AG04450 (cell line): Measurements from ENCODE around the gene FHDC1. TPM values are rescaled to one million over a fixed set of nuclear protein-coding genes. Genes with fewer than 3 reads are reported as not detected.

Source experiments
- CTCF ChIA-PET: fragments of 300-600, 350-600 bp; formaldehyde crosslinking; extraction: SDS; loops from one replicate; lab custom pipeline; 2022; ENCODE audit warnings: antibody characterized with exemption, inconsistent platforms; lab: Charles Lee
- POLR2A ChIA-PET: fragments of 350-600 bp; formaldehyde crosslinking; extraction: SDS; loops from one replicate; lab custom pipeline; 2021; ENCODE audit warnings: antibody characterized with exemption, inconsistent platforms; lab: Yijun Ruan, JAX
- DNase-seq: peaks from one replicate; pipeline ENCODE4 v3.0.0-alpha.2; 2011; ENCODE audit warnings: low read depth, low spot score
- H3K27ac ChIP-seq: one replicate; pipeline ENCODE4 v1.5.1; 2012; ENCODE audit warnings: low read depth, low read length, control low read depth
- H3K27me3 ChIP-seq: one replicate; pipeline ENCODE4 v1.6.0; 2012; ENCODE audit warnings: low read length; ENCODE audit not compliant: control insufficient read depth, insufficient read depth
- H3K4me3 ChIP-seq: 2 replicates; pipeline ENCODE4 v1.5.1; 2011; ENCODE audit warnings: mild to moderate bottlenecking, low read depth, low read length, control low read depth
- H3K9me3 ChIP-seq: 2 replicates; pipeline ENCODE4 v1.5.1; 2012; ENCODE audit warnings: low read length; ENCODE audit not compliant: control insufficient read depth, insufficient read depth
- CTCF ChIP-seq: IDR thresholded peaks from 2 replicates; pipeline ENCODE4 v1.5.1; 2011; ENCODE audit warnings: low read depth, low read length, control low read depth, inconsistent platforms
- polyA plus RNA-seq: library from polyadenylated mRNA; depleted of rRNA; stranded (reverse); fragments of >200 nt; gene quantifications from 2 replicates; pipeline ENCODE4 v1.2.3, GENCODE V29; 2011

The FHDC1 gene
- polyA plus RNA-seq, 1 experiment = 0.10 TPM

- H3K4me3 ChIP-seq = no peak overlapping the region
- CTCF ChIA-PET = interaction anchor here (1.4 kb wide), 1 partner anchor 217 kb away, joined by 4 read pairs; no protein-coding TSS in a partner anchor
- H3K27me3 ChIP-seq = no peaks in the 10 kb centered on the region
- no peak overlapping the region for H3K27ac ChIP-seq
- no peaks in the 10 kb centered on the region for H3K9me3 ChIP-seq
- POLR2A ChIA-PET = no interaction called here
- DNase-seq = no peak
- no peak for TF ChIP-seq CTCF
Observed at GRCh38 chr4:152910521-152910920, 25.6 kb upstream of the FHDC1 start.

GRCh38 chr4:152917543-152918395 lies 18.4 kb upstream of the FHDC1 start:
- POLR2A ChIA-PET = no interaction called here
- no peak for TF ChIP-seq CTCF

GRCh38 chr4:152919826-152920225 lies 16.3 kb upstream of the FHDC1 start:
- CTCF ChIA-PET = no interaction called here
- peaks cover 12% of the 10 kb centered on the region for H3K9me3 ChIP-seq
- no peak overlapping the region for H3K27ac ChIP-seq
- no peak overlapping the region for H3K4me3 ChIP-seq
- DNase-seq = no peak
- no peak for TF ChIP-seq CTCF
- POLR2A ChIA-PET = no interaction called here
- H3K27me3 ChIP-seq = no peaks in the 10 kb centered on the region

More at GRCh38 chr4:152917543-152918395, 18.4 kb upstream of the FHDC1 start:
- Histone ChIP-seq H3K27ac (no peak overlapping the region), H3K9me3 (peaks cover 12% of the 10 kb centered on the region), H3K4me3 (no peak overlapping the region), H3K27me3 (no peaks in the 10 kb centered on the region)
- CTCF ChIA-PET = interaction anchor here (0.5 to 0.9 kb wide), 2 partner anchors 8 to 15 kb away, joined by 4 read pairs; no protein-coding TSS in a partner anchor
- DNase-seq = no peak

- H3K9me3 ChIP-seq = peaks cover 12% of the 10 kb centered on the region
- TF ChIP-seq CTCF = no peak
- ChIA-PET CTCF (no interaction called here), POLR2A (no interaction called here)
- H3K4me3 ChIP-seq = no peak overlapping the region
- no peaks in the 10 kb centered on the region for H3K27me3 ChIP-seq
- no peak overlapping the region for H3K27ac ChIP-seq
- DNase-seq = no peak
Observed at GRCh38 chr4:152920768-152921167, 15.4 kb upstream of the FHDC1 start.

- Histone ChIP-seq H3K4me3 (no peak overlapping the region), H3K27me3 (no peaks in the 10 kb centered on the region), H3K27ac (no peak overlapping the region), H3K9me3 (peaks cover 12% of the 10 kb centered on the region)
- POLR2A ChIA-PET = no interaction called here
- DNase-seq = no peak
- CTCF ChIA-PET = no interaction called here
- no peak for TF ChIP-seq CTCF
Observed at GRCh38 chr4:152921284-152921683, 14.8 kb upstream of the FHDC1 start.
